H1 (cell line): ENCODE measurements around the gene PREB. TPM values are rescaled to one million over a fixed set of nuclear protein-coding genes. Genes with fewer than 3 reads are reported as not detected.

Experiments
- BACH1 ChIP-seq: IDR thresholded peaks from 2 replicates; pipeline ENCODE4 v1.6.1; 2012; ENCODE audit warnings: low read length, improper control_type of control experiment
- CHD7 ChIP-seq: fragments of 300-600 bp; sonication (generic); IDR thresholded peaks from 2 replicates; pipeline ENCODE4 v1.7.1; 2012; ENCODE audit warnings: low read length, moderate library complexity, mild to moderate bottlenecking, inconsistent platforms; ENCODE audit not compliant: insufficient replicate concordance
- HDAC2 ChIP-seq, 2 experiments: fragments of 300-600 bp in 1 of 2; sonication (generic) in 1 of 2; IDR thresholded peaks; 2 replicates each; pipeline ENCODE4 v1.6.1; 2011 to 2012; ENCODE audit warnings: low read depth in 2 of 2, low read length in 2 of 2, mild to moderate bottlenecking in 2 of 2, moderate library complexity in 2 of 2, borderline replicate concordance in 1 of 2, inconsistent platforms in 1 of 2
- SIX5 ChIP-seq: IDR thresholded peaks from 2 replicates; pipeline ENCODE4 v1.6.1; 2011; ENCODE audit warnings: mild to moderate bottlenecking, low read depth, low read length
- SP2 ChIP-seq: IDR thresholded peaks from 2 replicates; pipeline ENCODE4 v1.6.1; 2012; ENCODE audit warnings: mild to moderate bottlenecking, low read length, inconsistent platforms
- SP4 ChIP-seq: IDR thresholded peaks from 2 replicates; pipeline ENCODE4 v1.6.1; 2012; ENCODE audit warnings: low read length, inconsistent platforms
- polyA plus RNA-seq, 7 experiments: library from polyadenylated mRNA; depleted of rRNA in 3 of 7; stranded (reverse) in 5 of 7; unstranded in 2 of 7; fragments of >200 nt in 5 of 7; fragments of 200-250 nt in 2 of 7; gene quantifications; 1 replicate in 5 of 7; 2 replicates in 1 of 7; 4 replicates in 1 of 7; pipeline versions ENCODE4 v1.2.1 to v1.2.3, GENCODE V29; 2011 to 2013; ENCODE audit warnings: missing spikeins in 2 of 7, mixed read lengths in 2 of 7
- total RNA-seq: library from RNA; stranded (reverse); fragmentation: NEBNext Ultra II Directional; extraction: Animal tissue kit (Norgen Biotek cat#: 25700); gene quantifications from 2 replicates; pipeline ENCODE4 v1.2.1, GENCODE V29; 2021
- TF ChIP-seq, protein P1 (sequence below): IDR thresholded peaks from 2 replicates; pipeline ENCODE4 v1.6.1; 2011; ENCODE audit warnings: low read length, improper control_type of control experiment
- TF ChIP-seq, protein P2 (sequence below): IDR thresholded peaks from 2 replicates; pipeline ENCODE4 v1.6.1; 2012; ENCODE audit warnings: inconsistent platforms

Gene PREB
- total and polyA plus RNA-seq, 2 of the 8 experiments (the other 6 are each of a cell fraction or from before 2014, with no cell fraction given): 54.1 to 72.2 TPM

DNA sequence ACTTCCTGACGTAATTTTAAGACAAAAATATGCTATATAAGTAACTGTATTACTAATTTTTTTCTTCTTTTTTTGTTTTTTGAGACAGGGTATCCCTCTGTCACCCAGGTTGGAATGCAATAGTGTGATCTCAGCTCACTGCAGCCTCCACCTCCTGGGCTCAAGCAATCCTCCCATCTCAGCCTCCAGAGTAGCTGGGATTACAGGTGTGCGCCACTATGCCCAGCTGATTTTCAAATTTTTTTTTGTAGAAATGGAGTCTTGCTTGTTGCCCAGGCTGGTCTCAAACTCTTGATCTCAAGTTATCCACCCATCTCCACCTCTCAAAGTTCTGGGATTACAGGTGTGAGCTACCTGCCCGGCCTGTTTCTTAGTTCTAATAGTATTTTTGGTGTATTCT lies 44.0 kb upstream of the PREB start (continued):
- TF ChIP-seq, protein P1, sequence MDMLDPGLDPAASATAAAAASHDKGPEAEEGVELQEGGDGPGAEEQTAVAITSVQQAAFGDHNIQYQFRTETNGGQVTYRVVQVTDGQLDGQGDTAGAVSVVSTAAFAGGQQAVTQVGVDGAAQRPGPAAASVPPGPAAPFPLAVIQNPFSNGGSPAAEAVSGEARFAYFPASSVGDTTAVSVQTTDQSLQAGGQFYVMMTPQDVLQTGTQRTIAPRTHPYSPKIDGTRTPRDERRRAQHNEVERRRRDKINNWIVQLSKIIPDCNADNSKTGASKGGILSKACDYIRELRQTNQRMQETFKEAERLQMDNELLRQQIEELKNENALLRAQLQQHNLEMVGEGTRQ: no peak
- TF ChIP-seq BACH1 (no peak), HDAC2 (IDR thresholded peaks at IDR 0.05; ENCODE audit: borderline replicate concordance in 1 of 2, low read depth in 2 of 2, low read length in 2 of 2) (no peak), SP2 (no peak), SIX5 (no peak), CHD7 (no peak), SP4 (no peak)
- TF ChIP-seq, protein P2, sequence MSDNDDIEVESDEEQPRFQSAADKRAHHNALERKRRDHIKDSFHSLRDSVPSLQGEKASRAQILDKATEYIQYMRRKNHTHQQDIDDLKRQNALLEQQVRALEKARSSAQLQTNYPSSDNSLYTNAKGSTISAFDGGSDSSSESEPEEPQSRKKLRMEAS: no peak
- TF ChIP-seq, all 59 proteins: peak for 0
